Esophagus squamous epithelium (tissue), 4 donors: ENCODE measurements around the gene TMEM131.

Experiments used
- CTCF ChIP-seq, 6 experiments: fragments of 450-650 bp in 4 of 6; fragments of 200-600 bp in 2 of 6; sonication (generic) in 2 of 6; IDR thresholded peaks; one replicate each; pipeline ENCODE4 v1.5.1; 2016 to 2019; ENCODE audit warnings: antibody characterized with exemption in 6 of 6, mild to moderate bottlenecking in 4 of 6, moderate library complexity in 4 of 6
- POLR2A ChIP-seq, 4 donors: fragments of 450-650 bp; IDR thresholded peaks; one replicate each; pipeline ENCODE4 v1.6.1; 2017; ENCODE audit warnings: antibody characterized with exemption in 4 of 4, mild to moderate bottlenecking in 4 of 4, moderate library complexity in 3 of 4

GRCh38 chr2:97907369-97908100, 88.2 kb downstream of the TMEM131 start:
- no peak for TF ChIP-seq POLR2A (IDR thresholded peaks at IDR 0.05)
- no peak for TF ChIP-seq CTCF (IDR thresholded peaks at IDR 0.05)
